HS-27A (cell line): ENCODE measurements around the gene VSIG10L.

Experiments used
- DNase-seq: peaks from one replicate; pipeline ENCODE4 v3.0.0-alpha.2; 2012; ENCODE audit warnings: low read depth, missing footprints

The VSIG10L gene

GRCh38 chr19:51338563-51339312 is 3.2 kb downstream of the VSIG10L start:
- peak; percentile 34 for DNase-seq

GRCh38 chr19:51337861-51338562 is 3.9 kb downstream of the VSIG10L start:
- no peak for DNase-seq

- no peak for DNase-seq
Observed at GRCh38 chr19:51337141-51337860, 4.6 kb downstream of the VSIG10L start.

- no peak for DNase-seq
Observed at GRCh38 chr19:51333836-51334460, 8.0 kb downstream of the VSIG10L start.

GRCh38 chr19:51331716-51332115 is 10.2 kb downstream of the VSIG10L start:
- no peak for DNase-seq

GRCh38 chr19:51331193-51331592 is 10.7 kb downstream of the VSIG10L start:
- no peak for DNase-seq

- DNase-seq, result no peak
Observed at GRCh38 chr19:51330366-51330765, 11.6 kb downstream of the VSIG10L start.

- no peak for DNase-seq
Observed at GRCh38 chr19:51329411-51329810, 12.5 kb downstream of the VSIG10L start.

GRCh38 chr19:51327066-51328001 is 14.6 kb downstream of the VSIG10L start:
- DNase-seq, result no peak

GRCh38 chr19:51326216-51327065 is 15.5 kb downstream of the VSIG10L start:
- no peak for DNase-seq

- DNase-seq, result no peak
Observed at GRCh38 chr19:51325161-51325976, 16.6 kb downstream of the VSIG10L start.

GRCh38 chr19:51324167-51324481 is 17.8 kb downstream of the VSIG10L start:
- no peak for DNase-seq

- DNase-seq, result no peak
Observed at GRCh38 chr19:51323481-51324166, 18.3 kb downstream of the VSIG10L start.

- no peak for DNase-seq
Observed at GRCh38 chr19:51321799-51322198, 20.1 kb downstream of the VSIG10L start.

- no peak for DNase-seq
Observed at GRCh38 chr19:51320280-51320657, 21.7 kb downstream of the VSIG10L start.

- no peak for DNase-seq
Observed at GRCh38 chr19:51319649-51320279, 22.2 kb downstream of the VSIG10L start.

GRCh38 chr19:51318687-51319648 is 23.0 kb downstream of the VSIG10L start:
- DNase-seq, result no peak
